ENCODE measurements around the gene FBXO40.
"Not testable (repeated sequence)": the region's sequence is repeated elsewhere in the genome, so short reads cannot be mapped to it uniquely, and the experiment has no call there.

The FBXO40 gene

GRCh38 chr3:121592856-121593702 lies at the start of gene FBXO40:
Gene FBXO40 (plus strand): TSS chr3:121593379. CDS start chr3:121620576, 27,197 bp downstream.
- peak; percentile 30 to 40 for DNase-seq

- no peak for DNase-seq
Observed at GRCh38 chr3:121545049-121545573, 48.1 kb upstream of the FBXO40 start.

- peak; percentile 89 to 96 for DNase-seq
Observed at GRCh38 chr3:121545574-121546455, 47.4 kb upstream of the FBXO40 start, which contains the start of gene POLQ. Gene POLQ (minus strand): TSS chr3:121545988. CDS start chr3:121545877, 111 bp downstream.

GRCh38 chr3:121552379-121552778 lies 40.8 kb upstream of the FBXO40 start:
- DNase-seq = no peak

GRCh38 chr3:121552797-121553196 lies 40.4 kb upstream of the FBXO40 start:
- no peak for DNase-seq

- DNase-seq = no peak
Observed at GRCh38 chr3:121557426-121557934, 35.7 kb upstream of the FBXO40 start.

- no peak for DNase-seq
Observed at GRCh38 chr3:121562148-121562547, 31.0 kb upstream of the FBXO40 start.

GRCh38 chr3:121566773-121567172 lies 26.4 kb upstream of the FBXO40 start:
- no peak for DNase-seq

GRCh38 chr3:121567649-121568048 lies 25.5 kb upstream of the FBXO40 start, which contains the start of gene ARGFX:
Gene ARGFX (plus strand): TSS chr3:121567949. CDS start chr3:121570714, 2,765 bp downstream.
- DNase-seq = no peak

- peak; percentile 24 to 40 for DNase-seq
Observed at GRCh38 chr3:121574449-121574848, 18.7 kb upstream of the FBXO40 start.

GRCh38 chr3:121581691-121582090 lies 11.5 kb upstream of the FBXO40 start:
- DNase-seq = no peak

- DNase-seq = no peak
Observed at GRCh38 chr3:121584418-121584817, 8.8 kb upstream of the FBXO40 start.

GRCh38 chr3:121593806-121594205 lies 627 bp downstream of the FBXO40 start:
- not testable (repeated sequence) for DNase-seq

- no peak for DNase-seq
Observed at GRCh38 chr3:121594850-121595249, 1.7 kb downstream of the FBXO40 start.

- DNase-seq = no peak
Observed at GRCh38 chr3:121595765-121596406, 2.7 kb downstream of the FBXO40 start.

- DNase-seq = no peak
Observed at GRCh38 chr3:121598564-121598963, 5.4 kb downstream of the FBXO40 start.

- DNase-seq = not testable (repeated sequence)
Observed at GRCh38 chr3:121599900-121600299, 6.7 kb downstream of the FBXO40 start.

GRCh38 chr3:121601212-121601812 lies 8.1 kb downstream of the FBXO40 start:
- no peak for DNase-seq

- no peak for DNase-seq
Observed at GRCh38 chr3:121604759-121605158, 11.6 kb downstream of the FBXO40 start.

- no peak for DNase-seq
Observed at GRCh38 chr3:121606106-121606505, 12.9 kb downstream of the FBXO40 start.

GRCh38 chr3:121619691-121620090 lies 26.5 kb downstream of the FBXO40 start:
- DNase-seq = no peak

GRCh38 chr3:121621491-121621890 lies 28.3 kb downstream of the FBXO40 start:
- no peak for DNase-seq

Measured in SHP77 (cell line).